HG03175 (cell line): ENCODE measurements around the gene SMIM15.
"Not testable (repeated sequence)": the region's sequence is repeated elsewhere in the genome, so short reads cannot be mapped to it uniquely, and the experiment has no call there.

Experiments
- ATAC-seq: cut with Tn5 transposase; IDR thresholded peaks from one replicate; pipeline ENCODE4 v1.9.1; 2021; ENCODE audit warnings: mild to moderate bottlenecking, moderate library complexity; ENCODE audit not compliant: unreplicated experiment

The SMIM15 gene

DNA sequence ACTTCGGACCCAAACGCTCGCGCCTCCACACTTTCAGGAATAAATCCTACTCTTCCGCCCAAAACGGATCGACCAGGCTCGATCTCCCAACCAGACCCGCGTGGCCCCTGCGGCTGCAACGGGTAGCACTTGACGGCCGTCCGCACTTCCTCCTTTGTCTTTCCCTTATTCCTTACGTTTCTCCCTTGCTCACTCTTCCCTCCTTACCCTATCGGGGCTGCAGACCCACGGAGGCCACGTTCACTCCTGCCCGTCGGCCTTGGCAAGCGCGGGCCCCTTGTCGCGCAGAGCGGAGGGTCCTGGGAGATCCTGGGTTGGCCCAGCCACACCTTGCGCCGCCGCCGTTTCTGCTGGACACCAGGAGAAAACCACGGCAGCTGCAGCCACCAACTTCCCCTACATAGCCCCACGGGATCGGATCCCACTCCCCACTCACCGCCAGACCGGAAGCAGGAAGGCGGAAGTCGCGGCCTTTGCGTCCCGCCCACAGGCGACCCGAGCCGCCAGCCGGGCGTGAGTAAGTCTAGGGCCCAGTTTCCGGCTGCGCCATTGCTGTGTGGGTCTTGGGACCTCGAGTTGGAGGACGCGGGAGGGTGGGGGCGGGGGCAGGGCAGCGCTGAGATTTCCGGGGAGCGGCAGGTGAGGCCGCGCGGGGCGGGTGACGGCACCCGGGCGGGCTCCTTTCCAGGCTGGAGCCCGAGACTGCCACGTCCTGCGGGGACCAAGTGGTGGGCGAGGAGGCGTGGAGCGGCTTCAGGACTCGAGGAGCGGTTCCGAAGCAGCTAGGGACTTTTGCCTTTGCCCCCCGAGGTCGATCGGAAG, at the start of gene SMIM15:
Gene SMIM15, minus strand, starts transcription at position 459 of the 822 bp plus-strand sequence. CDS start 2,297 bp downstream, outside the sequence.
- ATAC-seq: peak; percentile 95

DNA sequence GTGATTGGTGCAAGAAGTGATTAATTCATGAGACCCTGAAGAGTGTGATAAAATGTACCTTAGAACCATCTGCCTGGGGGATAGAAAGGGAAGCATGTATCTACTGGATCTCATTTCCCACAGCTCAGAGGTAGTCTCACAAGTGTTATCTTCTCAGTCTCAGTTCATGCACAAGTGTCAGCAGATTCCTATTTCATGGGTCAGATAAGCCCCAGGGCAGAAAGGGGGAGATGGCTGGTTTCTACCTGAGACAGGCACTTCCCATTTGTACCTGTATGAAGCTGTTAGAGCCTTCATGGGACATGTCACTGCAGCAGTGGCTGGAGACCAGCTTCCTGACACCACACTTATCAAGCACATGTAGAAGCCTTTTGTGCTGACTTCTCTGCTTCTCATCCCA, 45.6 kb upstream of the SMIM15 start:
- no peak for ATAC-seq

DNA sequence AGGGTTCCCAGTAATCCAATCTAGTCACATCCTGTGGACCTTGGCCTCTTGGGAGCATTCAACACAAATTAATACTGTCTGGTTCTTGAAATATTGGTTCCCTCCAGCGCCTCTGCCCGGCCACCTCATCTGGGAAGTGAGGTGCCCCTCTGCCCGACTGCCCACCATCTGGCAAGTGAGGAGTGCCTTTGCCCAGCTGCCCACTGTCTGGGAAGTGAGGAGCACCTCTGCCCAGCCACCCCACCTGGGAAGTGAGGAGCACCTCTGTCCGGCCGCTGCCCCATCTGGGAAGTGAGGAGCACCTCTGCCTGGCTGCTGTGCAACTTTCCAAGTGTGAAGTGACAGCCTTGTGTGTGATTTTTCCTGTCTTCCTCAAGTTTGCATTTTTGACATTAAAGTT, 42.7 kb upstream of the SMIM15 start:
- no peak for ATAC-seq

GRCh38 chr5:61202213-61202612, 39.9 kb upstream of the SMIM15 start:
- ATAC-seq: peak; percentile 76

DNA sequence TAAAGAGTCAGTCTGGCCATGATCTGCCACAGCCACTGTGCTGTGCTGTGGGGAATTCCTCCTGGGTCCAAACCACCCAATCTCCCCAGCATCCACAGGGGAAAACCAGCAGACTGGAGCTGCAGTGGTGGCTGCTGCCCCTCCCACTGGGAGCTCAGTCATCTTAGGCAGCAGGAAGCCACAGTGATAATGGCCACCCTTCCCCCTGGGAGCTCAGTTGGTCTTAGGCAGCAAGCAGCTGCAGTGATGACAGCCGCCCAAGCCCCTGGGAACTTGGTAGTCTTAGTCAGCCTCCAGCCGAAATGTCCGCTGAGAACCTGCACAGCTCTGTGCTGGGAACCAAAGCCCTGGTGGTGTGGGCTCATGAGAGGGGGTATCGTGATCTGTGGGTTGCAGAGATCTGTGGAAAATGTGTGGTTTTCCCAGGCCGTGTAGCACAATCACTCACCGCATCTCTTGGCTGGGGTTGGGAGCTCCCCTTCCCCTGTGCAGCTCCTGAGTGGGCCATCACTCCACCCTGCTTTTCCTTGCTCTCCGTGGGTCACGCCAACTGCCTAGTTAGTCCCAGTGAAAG, 38.4 kb upstream of the SMIM15 start:
- ATAC-seq: peak; percentile 54

- no peak for ATAC-seq
These were observed 36.3 kb upstream of the SMIM15 start for GRCh38 chr5:61198606-61199005.

GRCh38 chr5:61187826-61188225, 25.6 kb upstream of the SMIM15 start:
- ATAC-seq: not testable (repeated sequence)

- ATAC-seq: not testable (repeated sequence)
These were observed 25.1 kb upstream of the SMIM15 start for GRCh38 chr5:61187352-61187751.

GRCh38 chr5:61186634-61187033, 24.4 kb upstream of the SMIM15 start:
- no peak for ATAC-seq

GRCh38 chr5:61184708-61185107, 22.4 kb upstream of the SMIM15 start:
- ATAC-seq: no peak

DNA sequence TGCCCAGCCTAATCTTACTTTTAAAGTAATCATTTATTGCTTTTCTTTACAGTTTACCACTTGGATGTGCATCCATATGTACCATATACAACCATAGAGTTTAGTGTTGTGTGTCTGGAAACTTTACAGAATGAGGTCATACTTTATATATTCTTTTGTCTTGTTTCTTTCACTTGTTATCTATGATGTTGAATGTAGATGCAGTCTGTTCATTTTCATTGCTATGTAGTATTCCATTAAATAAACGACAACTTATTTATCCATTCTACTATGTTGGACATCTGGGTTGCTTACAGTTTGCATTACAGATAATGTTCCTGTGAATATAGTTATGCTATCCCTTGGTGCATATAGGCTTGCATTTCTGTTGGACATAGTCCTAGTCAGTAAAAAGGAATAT, 21.3 kb upstream of the SMIM15 start:
- no peak for ATAC-seq

DNA sequence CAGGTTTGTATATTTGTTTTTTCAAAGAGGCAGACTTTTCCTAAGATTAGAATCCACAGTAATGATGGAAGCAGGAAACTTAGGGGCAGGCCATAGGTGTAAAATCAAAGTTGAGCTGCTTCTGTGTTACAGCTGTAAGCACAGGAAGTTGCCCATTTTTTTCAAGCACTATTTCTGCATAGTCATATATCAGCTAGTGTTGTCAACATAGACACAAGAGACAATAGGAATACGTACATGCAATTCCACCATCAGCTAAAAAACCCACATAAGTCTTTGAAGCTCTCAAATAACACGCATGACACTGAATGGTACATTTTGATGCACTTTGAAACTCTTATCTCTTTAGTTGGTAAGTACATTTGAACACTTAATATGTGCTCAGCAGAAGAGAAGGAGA, 20.2 kb upstream of the SMIM15 start:
- ATAC-seq: no peak

- no peak for ATAC-seq
These were observed 18.6 kb upstream of the SMIM15 start for GRCh38 chr5:61180886-61181285.

- no peak for ATAC-seq
These were observed 16.4 kb upstream of the SMIM15 start for GRCh38 chr5:61178702-61179101.

GRCh38 chr5:61177716-61178115, 15.4 kb upstream of the SMIM15 start:
- ATAC-seq: peak; percentile 95

DNA sequence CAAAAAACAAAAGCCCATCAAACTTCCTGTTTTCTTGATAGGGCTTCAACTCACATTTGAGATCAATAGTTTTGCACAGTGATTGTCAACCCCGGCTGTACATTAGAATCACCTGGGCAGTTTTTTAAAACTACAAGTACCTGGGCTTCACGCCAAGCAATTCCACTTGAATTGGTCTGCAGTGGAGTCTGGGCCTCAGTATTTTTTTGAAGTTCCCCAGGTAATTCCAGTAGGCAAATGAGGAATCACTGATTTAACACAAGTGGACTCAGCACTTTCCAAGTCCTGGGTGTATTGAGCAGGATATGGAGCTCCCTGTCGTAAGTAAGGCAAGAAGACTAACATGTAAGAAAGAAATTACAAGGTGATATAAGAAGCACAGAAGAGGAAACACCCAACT, 14.8 kb upstream of the SMIM15 start:
- ATAC-seq: no peak

GRCh38 chr5:61176631-61177030, 14.4 kb upstream of the SMIM15 start:
- no peak for ATAC-seq

DNA sequence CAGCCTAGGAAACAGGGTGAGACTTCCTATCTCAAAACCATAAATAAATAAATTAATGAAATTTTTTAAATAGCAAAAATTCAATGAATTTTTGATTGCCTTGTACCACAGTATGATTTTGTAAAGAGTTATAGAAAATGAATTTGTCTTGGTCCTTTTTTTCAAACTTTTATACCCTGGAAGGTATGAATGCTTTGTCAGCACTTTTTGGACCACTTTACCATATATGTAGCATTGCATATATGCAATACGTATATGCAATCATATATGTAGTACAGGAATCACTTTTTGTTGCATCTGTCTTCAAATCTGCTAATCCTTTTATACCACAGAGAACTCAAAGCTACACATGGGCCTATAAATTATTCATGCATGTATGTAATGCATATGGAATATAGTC, 9.2 kb upstream of the SMIM15 start:
- ATAC-seq: no peak

DNA sequence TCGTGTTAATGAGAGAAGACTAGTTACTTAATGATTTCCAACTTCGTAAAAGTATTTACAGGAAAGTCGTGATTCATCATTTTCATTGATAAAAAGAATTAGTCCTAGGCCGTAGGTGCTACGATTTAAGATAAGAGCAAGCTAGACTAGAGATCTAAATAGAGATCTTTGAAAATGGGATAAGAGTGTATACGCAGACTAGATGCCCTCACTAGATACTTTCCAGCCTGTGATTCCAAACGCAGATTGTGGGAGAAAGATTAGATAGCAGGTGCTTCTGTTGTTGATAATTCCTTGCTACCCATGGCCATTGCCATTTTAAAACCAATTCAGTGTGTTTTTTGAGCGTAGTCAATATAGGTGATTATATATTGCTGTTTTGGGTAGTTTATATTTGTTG, 6.7 kb upstream of the SMIM15 start:
- no peak for ATAC-seq

DNA sequence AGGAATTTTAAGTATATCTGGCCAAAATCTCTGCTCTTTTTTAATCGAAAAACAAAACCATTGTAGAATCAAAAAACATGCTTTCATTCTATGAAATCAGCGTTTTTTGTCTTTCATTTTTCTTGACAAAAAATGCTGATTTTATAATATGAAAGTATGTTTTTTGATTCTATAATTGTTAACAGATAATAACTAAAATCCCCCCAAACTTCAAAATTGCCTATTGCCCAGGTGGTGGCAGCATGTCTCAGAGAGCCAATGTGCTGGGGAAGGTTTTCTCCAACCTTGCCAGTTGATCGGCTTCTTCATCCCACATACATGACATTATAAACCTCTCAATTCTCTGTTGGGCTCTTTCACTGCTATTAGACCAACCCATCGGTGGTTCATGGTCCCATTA, 5.1 kb upstream of the SMIM15 start:
- no peak for ATAC-seq

DNA sequence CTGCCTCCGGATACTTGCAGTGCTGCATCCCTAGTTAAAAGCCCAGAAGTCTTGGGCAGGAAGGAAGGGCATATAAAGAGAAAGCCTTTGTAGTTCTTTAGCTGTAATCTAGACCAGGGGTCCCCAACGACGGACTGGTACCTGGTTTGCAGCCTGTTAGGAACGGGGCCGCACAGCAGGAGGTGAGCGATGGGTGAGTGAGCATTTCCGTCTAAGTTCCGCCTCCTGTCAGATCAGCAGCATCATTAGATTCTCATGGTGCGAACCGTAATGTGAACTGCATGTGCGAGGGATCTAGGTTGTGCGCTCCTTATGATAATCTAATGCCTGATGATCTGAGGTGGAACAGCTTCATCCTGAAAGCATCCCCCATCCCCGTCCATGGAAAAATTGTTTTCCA, 1.6 kb upstream of the SMIM15 start:
- ATAC-seq: no peak

DNA sequence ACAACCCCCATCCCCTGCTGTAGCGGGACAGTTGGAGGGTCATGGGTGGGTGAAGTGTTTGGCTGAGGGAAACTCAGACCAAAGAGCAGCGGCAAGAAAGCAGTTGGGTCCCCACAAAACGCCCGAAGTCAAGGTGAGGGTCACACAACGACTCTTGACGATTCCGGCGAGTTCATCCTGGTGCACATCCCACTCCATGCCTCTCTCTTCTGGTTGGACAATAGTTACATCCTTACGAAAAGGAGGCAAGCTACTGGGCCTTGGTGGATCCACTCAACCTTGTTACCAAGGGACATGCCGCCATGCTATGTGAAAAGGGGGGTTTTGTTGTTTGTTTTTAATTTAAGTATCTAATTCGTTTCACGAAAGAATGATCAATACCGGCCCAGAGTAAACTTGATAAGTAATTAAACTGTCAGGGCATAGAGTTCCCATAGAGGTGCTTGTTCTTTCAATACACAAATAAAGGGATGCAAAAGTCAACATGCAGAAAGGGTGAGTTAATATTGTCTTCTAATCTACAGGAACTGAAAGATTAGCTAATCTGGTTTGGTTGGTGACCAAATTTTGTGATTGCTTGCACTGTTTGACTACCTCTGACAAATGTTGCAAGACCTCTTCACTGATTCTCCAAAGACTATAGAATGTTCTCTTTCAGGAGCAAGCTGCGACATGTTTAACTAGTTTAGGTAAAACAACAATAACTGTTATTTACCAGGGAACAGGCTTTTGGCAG, 732 bp upstream of the SMIM15 start:
- no peak for ATAC-seq
